Stimulated activated CD4-positive, alpha-beta T cell treated with anti-CD3 and anti-CD28 coated beads, Interleukin-4, amount 100 ng/mL, for 1 hour (primary cell): ENCODE measurements around the gene TSHZ3.

Experiments
- DNase-seq: peaks from one replicate; pipeline ENCODE4 v3.0.0-alpha.2; 2020

The TSHZ3 gene

DNA sequence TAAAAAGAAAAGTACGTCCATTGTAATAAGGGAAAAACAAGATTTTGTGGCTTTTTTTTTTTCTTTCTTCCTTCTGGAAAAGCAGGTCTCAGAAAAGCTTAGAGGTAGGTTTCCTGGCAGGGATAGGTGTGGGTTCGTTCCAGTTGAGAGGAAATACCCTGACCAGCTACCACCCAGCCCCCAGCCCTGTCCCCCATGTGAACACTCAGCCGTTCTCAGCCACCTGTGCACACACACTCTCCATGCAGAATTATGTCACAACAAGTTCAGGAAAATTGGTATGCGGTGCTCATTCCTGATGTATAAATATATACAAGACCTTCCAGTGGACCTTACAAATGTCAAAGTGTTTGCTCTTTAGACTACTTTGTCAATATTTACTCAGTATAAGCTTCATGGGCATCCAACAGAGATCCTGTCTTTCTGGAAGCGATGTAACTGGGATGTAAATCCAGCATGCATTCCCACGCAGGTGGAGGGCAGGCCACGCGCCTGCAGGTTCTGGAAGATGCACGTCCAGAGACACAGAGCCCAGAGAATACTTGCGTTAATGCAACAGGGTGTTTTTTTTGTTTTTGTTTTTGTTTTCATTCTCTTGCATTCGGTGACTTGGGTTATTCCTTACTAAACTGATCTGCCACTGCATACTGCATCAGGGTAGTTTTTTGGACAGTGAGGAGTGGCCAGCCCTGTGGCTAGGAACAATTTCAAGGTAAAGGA lies 68.8 kb downstream of the TSHZ3 start:
- no peak for DNase-seq

DNA sequence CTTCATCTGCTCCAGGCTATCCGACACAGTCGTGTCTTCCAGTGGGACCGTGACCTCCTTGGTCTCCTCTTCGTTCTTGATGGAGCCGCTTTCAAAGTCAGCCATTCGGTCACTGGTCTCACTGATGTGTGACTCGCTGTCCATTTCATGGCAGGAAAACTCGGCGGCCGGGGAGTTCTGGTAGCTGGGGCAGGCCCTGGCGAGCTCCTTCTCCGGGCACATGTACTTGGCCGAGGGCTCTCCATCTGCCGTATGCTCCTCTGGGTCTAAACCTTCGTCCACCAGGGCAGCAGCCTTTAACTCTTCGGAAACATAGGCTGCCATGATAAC lies 69.8 kb downstream of the TSHZ3 start:
- no peak for DNase-seq

DNA sequence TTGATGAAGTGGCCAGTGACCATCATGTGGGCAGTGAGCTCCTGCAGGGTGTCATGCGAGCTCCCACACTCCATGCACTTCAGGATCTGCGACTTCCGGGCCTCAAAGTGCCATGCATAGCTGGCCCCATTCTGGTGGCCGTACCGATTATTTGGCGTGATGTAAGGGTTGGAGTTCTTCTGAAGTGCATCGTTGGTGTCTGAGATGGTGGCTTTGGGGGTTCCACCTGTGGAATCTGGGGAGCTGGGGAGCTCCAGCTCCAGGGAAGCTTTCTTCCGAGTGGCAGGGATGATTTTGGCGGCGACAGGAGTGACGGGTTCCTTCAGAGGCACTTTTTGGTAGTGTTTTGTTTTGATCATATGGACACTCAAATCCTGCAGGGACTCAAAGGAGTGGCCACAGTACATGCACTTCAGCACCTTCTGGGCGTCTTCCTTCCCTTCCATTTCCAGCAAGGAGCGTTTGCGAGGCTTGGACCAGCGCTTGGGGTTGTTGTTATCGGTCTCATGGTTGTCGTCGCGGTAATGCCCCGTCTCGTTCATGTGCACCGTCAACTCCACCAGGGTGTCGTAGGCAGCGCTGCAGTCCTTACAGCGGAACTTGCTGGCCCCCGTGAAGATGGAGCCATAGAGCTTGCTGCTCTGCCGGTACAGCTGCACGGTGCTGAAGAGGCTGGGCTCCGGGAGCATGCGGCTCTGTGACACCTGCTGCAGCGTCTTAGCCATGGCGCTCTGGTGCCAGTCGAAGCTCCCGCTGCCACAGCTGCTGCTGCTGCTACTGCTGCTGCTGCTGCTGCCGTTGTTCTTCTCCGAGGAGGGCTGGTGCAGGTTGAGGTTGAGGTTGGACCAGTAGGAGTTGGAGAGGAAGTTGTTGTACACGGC lies 70.4 kb downstream of the TSHZ3 start:
- DNase-seq, result no peak

DNA sequence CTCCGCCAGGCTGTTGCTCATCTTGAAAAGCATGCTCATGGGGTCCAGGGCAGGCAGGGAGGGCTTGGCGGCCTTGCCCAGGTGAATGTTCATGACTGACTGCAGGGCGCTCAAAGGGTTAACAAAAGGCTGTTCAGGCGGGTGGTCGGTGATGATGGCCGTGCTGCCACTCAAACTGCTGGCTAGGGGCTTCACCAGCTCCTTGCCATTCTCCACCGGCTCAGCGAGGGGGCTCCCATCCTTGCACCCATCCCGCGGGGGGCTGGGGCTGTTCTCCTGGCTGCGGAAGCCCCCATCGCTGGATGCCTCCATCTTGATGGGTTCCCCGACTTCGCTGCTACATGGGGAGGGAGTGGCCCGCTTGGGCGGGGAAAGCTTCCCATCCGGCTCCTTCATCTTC lies 71.7 kb downstream of the TSHZ3 start:
- DNase-seq, result no peak

DNA sequence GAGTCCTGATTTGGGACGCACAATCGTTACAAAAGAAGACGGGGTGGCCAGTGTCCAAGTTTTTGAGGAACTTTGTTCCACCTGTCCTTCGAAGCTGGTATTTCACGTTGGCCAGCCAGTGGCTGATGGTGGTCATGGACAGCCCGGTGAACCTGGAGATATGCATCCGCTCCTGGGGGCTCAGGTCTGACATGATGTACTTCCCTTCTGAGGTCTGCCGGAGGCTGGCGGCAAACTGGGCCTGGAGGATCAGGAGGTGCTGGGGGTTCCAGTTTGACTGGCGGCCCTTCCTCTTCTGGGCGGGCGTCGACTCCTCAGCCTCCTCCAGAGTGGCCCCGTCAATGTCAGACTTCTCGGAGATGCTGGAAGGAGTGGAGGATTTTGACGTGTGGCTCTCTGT lies 72.4 kb downstream of the TSHZ3 start:
- no peak for DNase-seq

DNA sequence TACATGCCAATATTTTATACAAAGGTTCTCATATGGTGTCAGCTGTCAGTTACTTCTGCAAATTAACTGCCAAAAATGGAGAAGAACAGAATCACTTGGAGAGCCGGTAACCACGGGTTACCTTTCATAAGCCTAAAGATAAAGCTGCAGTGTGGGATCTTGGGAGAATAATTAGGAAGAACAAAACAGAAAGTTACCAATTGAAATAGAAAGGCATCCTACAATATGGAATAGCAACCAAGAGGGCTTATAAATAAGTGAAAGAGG lies 74.2 kb downstream of the TSHZ3 start:
- no peak for DNase-seq

DNA sequence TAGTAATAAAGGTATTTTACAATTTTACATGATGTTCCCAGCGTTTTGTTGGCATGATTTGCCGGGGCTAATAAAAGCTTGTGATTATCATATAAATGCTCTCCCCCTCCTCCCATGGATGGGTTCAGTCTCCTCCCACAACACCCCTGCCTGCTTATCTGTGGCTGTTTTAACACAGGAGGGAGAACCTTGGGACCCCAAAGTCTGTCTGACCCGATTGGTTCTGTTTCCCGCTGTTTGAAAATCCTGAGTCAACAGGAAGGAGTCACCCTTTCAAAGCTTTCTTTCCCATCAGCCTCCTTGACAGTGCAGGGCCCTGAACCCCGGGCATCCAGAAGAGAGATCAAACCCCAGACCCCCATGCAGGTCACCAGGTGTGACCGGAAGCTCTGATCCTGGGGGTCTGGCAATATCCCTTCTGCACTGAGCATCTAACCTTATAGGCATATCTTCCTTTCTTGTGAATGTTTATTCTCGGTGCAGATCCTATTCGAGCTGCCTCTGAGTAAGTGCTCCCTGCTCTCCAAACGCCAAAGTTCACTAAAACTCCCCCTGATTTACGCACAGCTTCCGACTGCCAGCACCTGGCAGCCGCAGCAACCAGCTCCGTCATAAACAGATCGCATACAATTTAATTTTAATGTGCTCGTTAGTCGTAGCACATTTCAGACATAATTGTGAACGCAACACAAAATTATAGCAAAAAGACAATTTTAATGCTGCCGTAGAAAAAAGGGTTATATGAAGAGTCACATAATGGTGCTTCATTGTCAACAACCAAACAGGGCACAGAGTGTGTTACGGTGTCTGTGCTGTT lies 74.8 kb downstream of the TSHZ3 start:
- no peak for DNase-seq

DNA sequence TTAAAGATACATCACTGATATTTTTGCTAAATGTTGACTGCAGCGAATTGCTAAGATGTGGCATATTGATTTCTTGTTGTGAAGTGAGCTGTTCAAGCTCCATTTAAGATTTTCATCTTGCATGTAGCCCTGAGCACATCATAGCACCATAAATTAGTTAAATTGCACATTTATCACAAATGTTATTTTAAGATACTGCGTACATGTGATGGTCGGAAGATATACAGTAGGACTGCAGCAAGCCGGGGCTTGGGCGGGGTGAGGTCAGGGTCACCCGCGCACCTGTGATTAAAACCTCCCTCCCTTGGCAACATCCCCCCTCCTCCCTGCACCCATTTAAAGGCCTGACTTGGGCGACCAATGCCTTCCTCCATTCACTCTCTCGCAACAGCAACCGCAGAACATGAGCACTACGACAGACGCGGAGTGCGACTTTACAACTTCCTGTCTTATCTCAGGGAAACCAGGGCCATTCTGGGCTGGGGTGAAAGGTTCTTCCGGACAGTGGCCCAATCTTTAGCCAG lies 76.6 kb downstream of the TSHZ3 start:
- no peak for DNase-seq

DNA sequence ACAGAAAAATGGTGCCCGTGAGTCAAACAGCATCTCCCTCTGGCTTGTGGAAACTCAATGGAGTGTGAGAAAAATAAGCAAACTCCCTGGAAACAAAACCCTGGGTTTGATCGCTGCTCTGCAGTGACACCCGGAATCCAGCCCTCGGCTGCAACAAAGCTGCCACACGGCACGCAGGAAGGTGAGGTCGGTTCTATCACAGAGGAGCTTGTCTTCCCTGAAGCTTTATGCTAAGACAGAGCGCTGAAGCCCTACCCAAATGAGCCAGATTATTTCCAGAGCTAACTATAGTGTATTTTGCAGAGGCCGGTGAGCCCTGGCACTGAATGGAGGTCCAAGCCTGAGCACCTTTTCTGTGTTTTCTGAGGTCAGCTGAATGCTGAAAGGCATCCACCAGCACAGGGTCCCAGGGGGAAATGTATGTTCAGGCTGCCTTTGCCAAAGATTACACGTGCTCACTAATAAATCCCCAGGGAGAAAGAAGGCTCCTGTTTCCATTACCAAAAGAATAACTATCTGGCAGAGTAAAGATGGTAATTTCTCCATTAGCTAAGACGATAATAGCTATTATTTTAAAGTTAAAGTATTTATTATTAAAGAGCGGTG lies 77.8 kb downstream of the TSHZ3 start:
- no peak for DNase-seq

DNA sequence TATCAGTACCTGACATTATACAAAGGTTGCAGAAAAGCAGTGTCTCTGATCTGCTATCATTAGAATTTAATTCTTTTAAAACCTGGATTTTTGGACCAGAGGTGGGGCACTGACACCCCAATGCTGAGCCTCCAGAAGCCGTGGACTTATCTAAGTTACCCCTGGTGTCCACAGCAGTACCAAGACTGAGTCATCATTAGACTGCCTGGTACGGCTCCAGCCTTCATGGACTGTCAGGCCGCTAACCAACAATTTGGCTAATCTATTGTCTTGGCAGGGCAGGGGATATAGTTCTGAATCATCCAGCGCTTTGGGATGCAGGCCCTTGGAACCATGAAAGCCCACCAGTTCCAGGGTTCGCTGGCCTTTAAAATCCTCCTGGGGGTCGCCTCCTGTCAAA lies 78.3 kb downstream of the TSHZ3 start:
- DNase-seq, result no peak

DNA sequence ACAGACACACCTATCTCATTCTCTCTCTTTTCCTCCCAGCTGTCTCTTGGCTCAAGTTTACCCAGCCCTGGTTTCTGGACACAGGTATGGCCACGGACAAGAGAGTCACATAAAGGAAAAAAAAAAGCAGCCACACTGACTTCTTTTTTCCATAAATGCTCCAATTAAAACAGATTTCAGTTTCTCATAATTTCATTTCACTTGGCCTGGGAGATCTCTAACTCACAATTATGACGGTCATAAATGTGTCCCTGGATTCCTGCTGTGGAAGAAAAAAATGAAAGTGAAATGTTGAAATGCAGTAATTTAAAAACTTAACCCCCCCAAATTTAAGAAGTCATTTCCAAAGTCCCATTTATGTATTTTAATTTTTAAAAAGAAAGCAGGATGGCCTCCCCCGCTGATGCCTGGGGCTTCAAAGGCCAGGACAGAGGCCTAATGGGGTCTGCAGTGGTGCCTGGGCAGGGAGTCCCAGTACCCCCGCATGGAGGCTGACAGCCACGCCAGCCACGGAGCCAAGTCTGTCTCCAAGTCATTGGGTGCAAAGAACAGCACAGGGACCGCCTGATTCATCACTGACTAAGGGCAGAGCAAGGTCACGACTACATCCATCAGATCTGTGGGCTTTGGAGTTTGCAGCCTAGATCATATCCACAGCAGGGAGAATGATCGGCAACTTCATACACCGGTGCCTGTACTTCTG lies 79.7 kb downstream of the TSHZ3 start:
- DNase-seq, result no peak

DNA sequence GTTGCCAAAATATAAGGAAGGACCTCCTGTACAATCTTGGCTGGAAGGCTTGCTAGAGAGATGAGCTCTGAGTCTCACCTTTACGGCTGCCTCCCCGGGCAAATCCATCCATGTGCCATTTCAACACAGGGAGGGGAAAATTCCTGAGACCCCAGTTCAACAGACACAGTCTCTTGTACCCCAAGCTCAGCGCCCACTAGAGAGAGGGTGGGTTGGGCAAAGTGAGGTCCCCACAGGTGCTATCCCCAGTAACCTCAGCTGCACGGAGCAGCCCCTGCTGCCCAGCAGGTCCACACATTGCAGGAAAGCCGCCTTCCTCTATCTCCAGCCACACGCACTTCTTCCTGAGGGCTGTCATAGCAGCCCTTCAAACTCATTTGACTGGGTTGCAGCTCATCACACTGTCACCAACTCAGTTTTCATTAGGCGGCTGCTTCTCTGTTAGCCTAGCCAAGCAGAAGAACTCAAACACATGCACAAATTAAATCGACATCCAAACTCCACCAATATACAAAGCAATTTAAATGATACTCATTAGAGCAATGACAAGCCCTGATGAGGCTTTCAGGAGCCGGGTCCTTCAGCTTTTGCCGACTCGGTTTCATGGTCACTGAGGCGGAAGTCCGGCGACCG lies 80.4 kb downstream of the TSHZ3 start:
- DNase-seq, result no peak

DNA sequence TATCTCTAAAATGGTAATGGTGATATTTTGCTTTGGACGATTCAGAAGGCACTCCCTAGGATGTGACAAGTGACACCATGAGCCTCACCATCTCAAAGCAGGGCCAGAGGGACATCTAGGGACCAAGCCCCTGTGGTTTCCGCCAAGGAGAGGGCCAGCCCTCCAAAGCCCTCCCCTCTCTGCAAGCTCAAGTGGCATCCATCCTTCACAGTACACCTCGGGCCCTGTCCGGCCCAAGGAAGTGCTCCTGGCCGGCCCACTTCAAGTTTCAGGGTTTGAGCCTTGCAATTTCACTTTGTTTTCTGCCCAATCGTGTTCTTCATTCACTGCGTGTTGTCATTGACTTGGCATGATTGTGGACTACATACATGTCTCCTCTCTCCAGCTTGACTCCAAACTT lies 82.5 kb downstream of the TSHZ3 start:
- no peak for DNase-seq

DNA sequence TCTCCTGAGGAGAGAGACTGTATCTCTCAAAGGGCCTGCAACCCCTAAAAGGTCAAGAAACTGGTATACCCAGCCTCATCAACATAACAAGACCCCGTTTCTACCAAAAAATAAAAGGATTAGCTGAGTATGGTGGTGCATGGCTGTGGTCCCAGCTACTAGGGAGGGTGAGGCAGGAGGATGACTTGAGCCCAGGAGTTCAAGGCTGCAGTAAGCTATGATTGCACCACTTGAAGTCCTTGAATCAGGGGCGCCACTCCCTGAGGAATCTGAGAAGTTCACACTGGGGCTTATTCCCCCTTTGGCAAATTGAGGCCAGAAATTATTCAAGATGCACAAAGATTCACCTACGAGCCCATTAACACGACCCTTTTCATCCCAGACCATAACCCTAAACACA lies 83.0 kb downstream of the TSHZ3 start:
- DNase-seq, result no peak

DNA sequence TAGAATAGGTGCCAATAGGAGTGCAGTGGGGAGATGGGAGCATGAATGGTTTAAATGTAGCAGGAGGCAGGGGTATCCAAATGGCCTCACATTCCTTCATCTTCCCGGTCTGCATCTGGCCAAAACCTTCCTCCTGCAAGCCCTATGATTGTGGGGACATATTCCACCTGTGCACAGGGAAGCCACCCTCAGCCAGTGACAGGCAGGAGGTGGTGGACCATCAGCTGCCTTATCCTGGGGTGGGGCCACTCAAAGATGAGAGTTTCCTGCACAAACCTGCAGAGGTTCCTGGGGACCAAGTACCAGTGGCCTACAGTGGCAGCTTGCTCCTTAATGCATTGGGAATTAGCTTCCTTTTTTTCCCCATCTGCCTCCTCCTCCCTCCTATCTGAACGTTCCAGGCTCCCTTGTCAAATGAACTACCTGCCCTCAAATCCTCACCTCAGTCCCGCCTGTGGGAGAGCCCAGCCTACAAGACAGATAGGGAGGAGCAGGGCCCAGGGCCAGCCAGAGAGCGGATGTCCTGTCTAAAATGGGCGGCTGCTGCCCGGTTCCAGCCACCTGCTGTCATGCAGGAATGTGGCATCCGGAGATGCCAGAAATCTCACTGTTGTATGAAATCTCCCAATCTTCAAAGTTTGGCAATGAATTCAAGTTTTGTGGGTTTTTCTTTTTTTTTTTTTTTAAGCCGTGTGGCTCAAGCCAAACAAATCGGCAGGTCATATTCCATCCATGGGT lies 85.0 kb downstream of the TSHZ3 start:
- no peak for DNase-seq

DNA sequence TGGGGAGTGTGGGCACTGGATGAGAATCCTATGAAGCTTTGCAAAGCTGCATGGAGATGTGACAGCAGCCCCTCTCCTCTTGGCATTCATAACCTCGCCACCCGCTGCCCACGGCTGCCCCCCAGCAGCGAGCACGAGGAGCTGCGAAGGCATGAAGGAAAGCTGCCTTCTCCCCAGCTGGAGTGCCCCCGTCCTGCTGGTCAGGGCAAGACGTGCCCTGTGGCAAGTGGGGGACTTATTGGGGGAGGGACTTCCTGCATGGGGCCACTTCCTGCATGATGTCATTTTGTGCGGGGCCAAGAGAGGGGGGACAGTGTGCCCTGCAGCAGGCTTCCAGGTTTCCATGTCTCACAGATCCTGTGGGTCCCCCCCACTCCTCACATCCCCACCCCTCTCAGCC lies 85.9 kb downstream of the TSHZ3 start:
- DNase-seq, result no peak

DNA sequence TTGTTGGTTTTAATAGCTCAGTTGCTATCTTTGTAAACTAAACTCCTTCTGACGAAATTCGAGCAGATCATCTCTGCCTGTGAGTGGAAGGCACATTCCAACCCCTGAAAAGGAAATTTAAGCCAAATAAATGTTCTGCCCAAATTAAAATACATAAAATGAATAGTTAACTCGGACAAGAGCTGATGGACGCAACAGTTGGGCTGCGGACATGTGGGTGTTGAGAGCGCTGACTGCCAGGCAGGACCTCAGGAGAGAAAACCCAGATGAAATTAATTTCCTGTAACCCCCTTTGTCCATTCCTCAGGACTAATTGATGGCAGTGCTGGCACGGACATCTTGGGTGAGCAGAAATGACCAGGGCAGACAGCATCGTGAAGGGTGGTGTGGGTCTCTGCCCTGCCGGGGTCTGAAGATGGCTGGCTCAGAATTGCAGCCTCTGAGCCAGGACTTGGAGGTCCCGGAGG lies 86.5 kb downstream of the TSHZ3 start:
- no peak for DNase-seq

DNA sequence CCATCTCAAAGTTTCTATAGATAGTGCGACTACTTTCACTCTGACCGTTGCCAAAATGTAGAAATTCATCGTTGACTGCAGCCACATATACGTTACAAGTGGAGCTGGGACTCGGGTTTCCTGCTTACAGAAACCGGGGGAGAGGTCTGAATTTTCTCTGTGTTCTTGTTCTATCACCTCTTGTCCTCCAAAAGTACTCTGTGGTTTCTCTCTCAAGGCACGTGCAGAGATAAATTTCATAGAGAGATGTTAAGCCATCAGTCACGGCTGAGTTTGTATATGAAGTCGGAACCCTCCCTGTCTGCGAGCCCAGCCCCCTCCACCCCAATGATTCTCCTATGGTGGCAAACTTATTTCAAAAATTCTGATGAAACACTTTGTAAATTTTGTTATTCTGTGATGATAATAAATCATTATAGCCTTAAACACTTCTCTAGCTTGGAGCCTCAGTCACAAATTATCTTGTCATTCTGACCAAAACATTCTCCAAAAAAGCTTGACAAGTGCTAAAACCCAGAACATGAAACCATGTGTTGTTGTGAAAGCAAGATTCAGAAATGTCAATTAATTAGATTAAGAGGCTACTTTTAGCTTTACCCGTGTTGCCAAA lies 87.5 kb downstream of the TSHZ3 start:
- DNase-seq, result no peak

DNA sequence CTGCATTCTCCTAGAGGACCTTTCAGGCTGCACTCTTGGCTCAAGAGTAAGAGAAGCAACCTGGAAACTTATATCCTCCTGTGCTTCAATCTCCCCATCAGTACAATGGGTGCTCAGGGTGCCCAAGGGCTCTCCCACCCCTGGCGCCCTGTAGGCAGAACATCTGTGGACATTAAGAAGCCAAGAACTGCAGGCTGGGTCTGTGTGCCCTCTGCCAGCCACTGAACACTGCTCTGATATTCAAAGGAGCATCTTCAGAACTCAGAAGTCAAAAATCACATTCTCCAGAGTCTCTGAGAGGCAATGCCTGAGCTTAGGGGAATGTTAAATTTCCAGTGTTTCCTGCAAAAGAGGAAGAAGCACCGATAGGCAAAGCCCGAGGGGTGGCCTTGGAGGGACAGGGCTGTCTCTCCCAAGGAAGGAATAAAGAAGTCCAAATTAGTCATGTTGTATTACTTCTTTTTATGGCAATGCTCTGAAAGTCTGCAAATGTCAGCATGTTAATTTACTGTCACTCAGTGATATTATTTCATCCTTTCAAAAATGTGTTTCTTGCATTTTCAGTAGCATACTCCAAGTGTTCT lies 88.1 kb downstream of the TSHZ3 start:
- no peak for DNase-seq

DNA sequence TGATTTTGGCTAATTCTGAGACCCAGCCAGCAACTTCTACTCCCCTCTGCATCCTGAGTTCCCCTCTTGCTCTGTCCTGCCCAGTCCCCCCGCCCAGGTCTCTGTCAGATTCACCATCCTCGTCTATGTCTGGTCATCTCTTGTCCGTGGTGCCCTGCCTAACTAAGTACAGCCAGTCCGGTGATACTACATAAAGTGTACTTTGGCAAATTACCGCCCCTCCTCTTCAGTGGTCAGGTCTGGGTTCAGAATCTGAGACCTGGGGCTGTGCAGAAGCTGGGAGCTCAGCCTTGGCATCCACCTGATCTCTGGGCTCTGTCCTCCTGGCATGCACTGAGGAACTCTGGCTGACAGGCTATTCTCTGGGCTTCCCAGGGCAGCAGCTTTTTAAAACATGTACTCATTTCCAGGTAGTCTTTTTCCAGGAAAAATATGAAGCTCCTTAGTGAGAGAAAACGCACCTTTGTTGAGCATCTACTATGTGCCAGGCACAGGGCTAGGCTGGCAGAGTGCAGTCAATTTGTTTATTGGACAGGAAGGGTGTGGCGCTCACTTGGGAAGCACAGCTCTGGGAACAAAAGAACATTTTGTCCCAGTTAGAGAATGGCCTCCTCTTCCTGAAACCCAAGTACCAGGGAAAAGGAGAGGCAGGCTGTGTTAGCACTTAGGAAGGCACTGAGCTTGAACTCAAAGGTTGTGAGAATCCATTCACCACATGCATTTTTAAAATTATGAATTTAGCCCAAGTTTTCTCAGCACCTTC lies 88.9 kb downstream of the TSHZ3 start:
- no peak for DNase-seq
